Daoy (cell line): Measurements from ENCODE around the gene KCTD3. TPM values are rescaled to one million over a fixed set of nuclear protein-coding genes. Genes with fewer than 3 reads are reported as not detected.

Experiments
- DNase-seq: peaks from one replicate; pipeline ENCODE4 v3.0.0-alpha.2; 2015; ENCODE audit warnings: low read depth
- total RNA-seq: library from RNA; depleted of rRNA; stranded (reverse); fragments of >200 nt; shearing (Covaris generic); gene quantifications from 2 replicates; pipeline ENCODE4 v1.2.3, GENCODE V29; 2014; rRNA removed

Gene KCTD3
- 16.8 and 22.2 TPM in 2 replicates for total RNA-seq

DNA sequence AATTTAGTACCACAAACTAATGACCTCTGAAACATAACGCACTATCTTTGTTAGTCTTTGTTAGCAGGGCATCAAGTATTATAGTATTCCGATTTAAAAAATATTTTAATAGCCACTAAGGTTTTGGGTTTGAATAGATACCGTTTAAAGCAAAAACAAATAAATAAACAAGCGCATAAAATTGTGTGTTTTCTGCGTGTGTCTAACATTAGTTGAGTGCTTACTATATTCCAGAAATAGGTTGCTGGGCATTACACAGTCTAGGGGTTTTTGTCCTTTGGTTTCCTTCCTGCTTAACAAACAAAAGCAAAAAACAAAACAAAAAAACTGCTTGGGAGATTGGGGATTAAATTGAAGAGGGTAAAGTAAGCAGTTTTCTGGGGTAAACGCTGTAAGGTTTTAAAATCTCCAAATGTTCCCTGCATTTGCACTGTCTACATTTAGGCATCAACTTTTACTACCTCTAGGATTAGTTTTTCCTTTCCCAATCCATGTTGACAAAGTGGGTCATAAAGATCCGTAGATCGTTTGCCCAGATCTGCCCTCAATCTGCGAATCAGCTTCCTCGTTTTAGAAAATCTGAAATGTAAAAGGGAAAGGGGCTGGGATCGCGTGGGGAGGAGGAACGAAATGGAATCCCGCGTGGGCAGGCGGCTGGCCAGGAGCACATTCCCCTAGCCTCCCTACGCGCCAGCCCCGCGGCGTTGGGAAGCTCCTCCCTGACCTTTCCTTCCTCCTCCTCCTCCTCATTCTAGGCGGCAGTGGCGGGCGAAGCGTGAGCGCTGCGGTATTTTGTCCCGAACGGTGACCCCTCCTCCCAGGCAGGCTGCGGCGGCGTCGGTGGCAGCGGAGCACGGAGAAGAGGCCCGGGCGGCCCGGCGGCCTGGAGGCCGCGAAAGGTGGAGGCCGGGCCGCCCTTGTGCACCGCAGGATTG lies at the start of gene KCTD3:
Gene KCTD3, plus strand, starts transcription at position 749 of the 935 bp plus-strand sequence. CDS start 382 bp downstream, outside the sequence.
- peak; percentile 75 for DNase-seq

GRCh38 chr1:215517441-215517891 lies 49.6 kb upstream of the KCTD3 start:
- peak; percentile 44 for DNase-seq

- no peak for DNase-seq
These were observed 48.5 kb upstream of the KCTD3 start for GRCh38 chr1:215518594-215518993.

- DNase-seq = no peak
These were observed 45.8 kb upstream of the KCTD3 start for GRCh38 chr1:215521279-215521678.

DNA sequence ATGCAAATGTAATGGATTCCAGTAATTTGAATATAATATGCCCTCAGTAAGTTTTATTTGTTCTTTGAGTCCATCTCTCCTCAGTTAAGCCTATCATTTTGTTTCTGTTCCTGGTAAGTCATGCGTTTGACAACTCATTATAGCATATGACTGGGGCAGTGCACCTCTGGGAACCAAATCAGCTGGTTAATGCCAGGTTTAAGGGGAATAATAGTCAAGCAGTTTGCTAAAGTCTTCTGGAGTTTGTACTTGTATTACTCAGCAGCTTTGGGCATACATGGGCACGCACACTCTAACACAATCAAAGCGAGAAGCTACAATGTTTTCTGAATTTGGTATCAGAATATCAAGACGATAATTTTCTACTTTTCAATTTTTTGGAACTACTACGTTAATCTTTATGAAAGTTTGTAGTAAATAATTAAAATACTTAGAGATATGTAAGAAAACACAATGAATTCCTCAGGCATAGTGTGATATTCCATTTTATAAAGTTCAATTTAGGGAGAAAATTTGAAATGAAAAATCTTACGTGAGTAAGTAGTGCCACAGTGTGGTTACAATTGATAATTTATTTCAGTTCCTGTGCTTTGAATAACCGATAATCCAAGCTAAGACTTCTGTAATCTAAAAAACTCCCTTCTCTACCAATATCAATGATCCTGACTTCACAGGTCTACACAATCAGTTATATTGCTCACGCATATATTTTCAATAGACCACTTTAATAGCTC lies 43.8 kb upstream of the KCTD3 start:
- no peak for DNase-seq

GRCh38 chr1:215523906-215524305 lies 43.2 kb upstream of the KCTD3 start:
- no peak for DNase-seq

GRCh38 chr1:215526147-215526845 lies 40.8 kb upstream of the KCTD3 start:
- DNase-seq = peak; percentile 25

DNA sequence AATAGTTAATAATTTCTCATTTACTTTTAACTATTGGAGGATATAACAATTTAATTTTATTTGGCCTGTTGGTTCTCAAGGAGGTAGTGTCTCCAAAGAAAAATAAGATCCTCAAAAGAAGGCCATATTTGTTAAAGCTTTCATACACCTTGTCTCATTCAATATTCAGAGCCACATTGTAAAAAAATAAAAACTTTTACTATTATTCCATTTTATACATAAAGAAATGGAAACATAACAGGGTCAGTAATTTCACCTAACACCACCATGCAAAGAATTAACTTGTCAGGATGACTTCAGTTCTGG lies 40.3 kb upstream of the KCTD3 start:
- DNase-seq = no peak

DNA sequence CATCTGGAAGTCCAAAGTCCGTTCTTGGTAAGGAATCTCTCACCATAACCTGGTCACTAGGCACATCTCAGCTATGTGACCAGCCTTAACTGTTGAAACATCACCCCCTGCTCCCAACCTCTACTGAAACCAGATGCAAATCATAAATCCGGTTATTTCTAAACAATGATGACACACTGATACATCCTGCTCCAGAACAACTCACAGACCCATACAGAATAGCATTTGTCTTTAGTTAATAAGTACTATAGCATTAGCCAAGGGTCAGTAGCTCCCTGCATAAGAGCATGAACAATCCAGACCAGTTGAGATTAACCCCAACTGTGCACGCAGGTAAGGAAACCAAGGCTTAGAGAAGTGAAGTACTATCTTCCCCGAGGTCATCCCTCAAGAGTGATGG lies 38.0 kb upstream of the KCTD3 start:
- DNase-seq = no peak

- DNase-seq = no peak
These were observed 37.5 kb upstream of the KCTD3 start for GRCh38 chr1:215529571-215529970.

DNA sequence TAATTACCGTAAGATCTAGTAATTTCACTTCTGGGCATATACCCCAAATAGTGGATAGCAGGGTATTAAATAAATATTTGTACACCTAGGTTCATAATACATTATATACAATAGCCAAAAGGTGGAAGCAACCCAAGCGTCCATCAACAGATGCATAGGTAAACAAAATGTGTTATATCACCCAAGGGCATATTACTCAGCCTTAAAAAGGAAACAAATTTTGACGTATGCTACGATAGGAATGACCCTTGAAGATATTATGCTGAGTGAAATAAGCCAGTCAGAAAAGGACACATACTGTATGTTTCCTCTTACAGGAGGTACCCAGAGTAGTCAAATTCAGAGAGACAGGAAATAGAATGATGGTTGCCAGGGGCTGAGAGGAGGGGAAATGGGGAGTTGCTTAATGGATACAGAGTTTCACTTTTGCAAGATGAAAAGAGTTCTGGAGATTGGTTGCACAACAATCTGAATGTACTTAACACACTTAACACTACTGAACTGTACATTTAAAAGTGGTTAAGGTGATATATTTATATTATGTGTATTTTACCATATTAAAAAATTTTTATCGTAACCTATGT lies 36.6 kb upstream of the KCTD3 start:
- no peak for DNase-seq

GRCh38 chr1:215539803-215540570 lies 27.1 kb upstream of the KCTD3 start:
- peak; percentile 28 for DNase-seq

DNA sequence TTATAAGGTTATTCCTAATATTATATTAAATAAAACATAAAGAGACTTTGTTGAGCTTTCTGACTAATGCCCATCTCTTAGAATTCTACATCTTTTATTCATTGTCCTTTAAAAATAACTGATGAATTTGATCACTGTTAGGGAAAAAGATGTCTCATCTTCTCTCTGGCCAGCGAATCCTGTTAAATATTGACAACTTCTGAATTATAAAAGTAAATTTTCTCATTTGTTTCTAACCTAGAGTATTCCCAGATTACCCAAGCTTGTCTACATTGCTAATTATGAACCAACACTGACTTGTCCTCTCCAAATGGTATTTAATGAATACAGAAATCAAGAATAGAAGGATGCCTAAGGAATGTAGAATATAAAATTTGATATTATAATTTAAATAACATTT lies 24.8 kb upstream of the KCTD3 start:
- DNase-seq = no peak

DNA sequence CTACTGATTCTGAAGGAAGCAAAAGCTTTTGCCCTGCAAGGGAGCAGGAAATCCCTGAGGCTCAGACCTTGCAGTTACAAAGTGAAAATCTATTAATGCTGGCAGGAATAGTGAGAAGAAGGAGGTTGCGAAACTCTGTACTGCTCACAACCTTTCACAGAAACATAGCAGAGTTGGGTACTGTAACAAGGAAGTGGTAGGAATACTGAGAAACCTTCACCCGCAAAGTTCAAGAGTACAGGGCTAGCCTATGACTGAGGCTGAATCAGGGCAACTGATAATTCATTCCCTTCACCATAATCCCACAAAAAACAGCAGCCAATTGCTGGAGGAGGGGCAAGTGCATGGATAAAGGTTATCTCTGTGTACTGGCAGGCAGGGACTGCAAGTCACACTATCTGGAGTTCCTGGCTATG lies 23.9 kb upstream of the KCTD3 start:
- DNase-seq = peak; percentile 4

DNA sequence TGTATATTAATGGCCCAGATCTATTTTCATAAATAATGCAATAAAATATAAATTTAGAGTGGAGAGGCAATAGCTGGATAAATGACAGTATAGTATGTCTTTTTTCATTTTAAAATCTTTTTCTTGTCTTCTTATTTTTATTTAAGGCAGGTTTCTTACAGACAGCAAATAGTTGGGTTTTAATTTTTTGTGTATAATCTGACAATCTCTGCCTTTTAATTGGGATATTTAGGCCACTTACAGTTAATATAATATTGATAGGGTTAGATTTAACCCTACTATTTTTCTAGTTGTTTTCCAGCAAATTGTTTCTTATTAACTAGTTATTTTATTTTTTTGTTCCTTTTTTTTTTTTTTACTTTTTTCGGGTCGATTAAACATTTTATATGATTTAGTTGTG lies 23.3 kb upstream of the KCTD3 start:
- no peak for DNase-seq

- no peak for DNase-seq
These were observed 22.5 kb upstream of the KCTD3 start for GRCh38 chr1:215544566-215544965.

- DNase-seq = no peak
These were observed 22.0 kb upstream of the KCTD3 start for GRCh38 chr1:215545096-215545495.

GRCh38 chr1:215547011-215547410 lies 20.1 kb upstream of the KCTD3 start:
- no peak for DNase-seq

- DNase-seq = no peak
These were observed 15.3 kb upstream of the KCTD3 start for GRCh38 chr1:215551806-215552205.

DNA sequence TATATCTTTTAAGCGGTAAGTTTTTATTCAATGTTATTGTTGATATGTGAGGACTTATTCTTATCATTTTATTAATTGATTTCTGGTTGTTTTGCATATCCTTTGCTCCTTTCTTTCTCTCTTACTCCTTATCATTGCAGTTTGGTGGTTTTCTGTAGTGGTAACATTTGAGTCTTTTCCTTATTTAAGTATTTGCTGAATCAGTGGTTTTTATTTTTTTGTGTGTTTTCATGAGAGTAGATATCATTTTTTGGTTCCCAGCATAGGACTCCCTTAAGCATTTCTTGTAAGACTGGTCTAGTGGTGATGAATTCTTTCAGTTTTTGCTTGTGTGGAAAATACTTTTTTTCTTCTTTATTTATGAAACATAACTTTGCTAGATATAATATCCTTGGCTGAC lies 12.2 kb upstream of the KCTD3 start:
- DNase-seq = no peak

DNA sequence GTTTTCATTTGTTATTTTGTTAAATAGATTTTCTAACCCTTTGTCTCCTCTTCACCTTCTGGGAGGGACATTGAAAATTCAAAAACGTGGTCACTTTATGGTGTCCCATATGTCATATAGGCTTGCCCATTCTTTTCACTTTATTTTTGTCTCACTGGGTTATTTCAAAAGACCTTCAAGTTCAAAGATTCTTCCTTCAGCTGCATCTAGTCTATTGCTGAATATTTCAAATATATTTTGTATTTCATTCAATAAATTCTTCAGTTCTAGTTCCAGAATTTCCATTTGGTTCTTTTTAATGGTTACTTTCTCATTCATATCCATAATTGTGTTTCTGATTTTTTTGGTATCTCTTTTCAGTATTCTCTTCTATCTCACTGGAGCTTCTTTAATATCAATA lies 11.6 kb upstream of the KCTD3 start:
- DNase-seq = no peak
